HL-60 (cell line): ENCODE measurements around the gene ATP1B4.
A peak's percentile ranks its signal among the peaks of the same experiment; 100 is the strongest.

Experiments
- DNase-seq, 2 experiments: peaks; one replicate each; pipeline ENCODE4 v3.0.0-alpha.2; 2010 to 2020; ENCODE audit warnings: low read depth in 1 of 2, low spot score in 1 of 2
- H3K27ac ChIP-seq: fragments of 250-450 bp; sonication (Bioruptor Pico); replicated peaks from 2 replicates; pipeline ENCODE4 v1.5.1; 2020; ENCODE audit warnings: mild to moderate bottlenecking, moderate library complexity
- H3K27me3 ChIP-seq: fragments of 250-450 bp; sonication (Bioruptor Pico); 2 replicates; pipeline ENCODE4 v1.5.1; 2021; ENCODE audit warnings: mild to moderate bottlenecking, moderate library complexity; ENCODE audit not compliant: insufficient read depth, poor library complexity, severe bottlenecking
- H3K4me3 ChIP-seq: replicated peaks from 2 replicates; pipeline ENCODE4 v1.5.1; 2011; ENCODE audit warnings: mild to moderate bottlenecking, control low read depth, low read length; ENCODE audit not compliant: insufficient read depth
- GABPA ChIP-seq: IDR thresholded peaks from 2 replicates; pipeline ENCODE4 v1.6.1; 2012; ENCODE audit warnings: low read depth
- POLR2AphosphoS5 ChIP-seq: IDR thresholded peaks from 2 replicates; pipeline ENCODE4 v1.6.1; 2012; ENCODE audit warnings: low read depth
- SPI1 ChIP-seq: IDR thresholded peaks from 2 replicates; pipeline ENCODE4 v1.6.1; 2012; ENCODE audit warnings: low read depth, mild to moderate bottlenecking, borderline replicate concordance
- TF ChIP-seq, protein P1 (sequence below): IDR thresholded peaks from one replicate; pipeline ENCODE4 v1.5.1; 2011; ENCODE audit warnings: low read length, control low read depth, inconsistent platforms; ENCODE audit not compliant: insufficient read depth
- TF ChIP-seq, protein P2 (sequence below): IDR thresholded peaks from 2 replicates; pipeline ENCODE4 v1.6.1; 2012; ENCODE audit warnings: low read depth; ENCODE audit not compliant: insufficient replicate concordance

ATP1B4 gene

DNA sequence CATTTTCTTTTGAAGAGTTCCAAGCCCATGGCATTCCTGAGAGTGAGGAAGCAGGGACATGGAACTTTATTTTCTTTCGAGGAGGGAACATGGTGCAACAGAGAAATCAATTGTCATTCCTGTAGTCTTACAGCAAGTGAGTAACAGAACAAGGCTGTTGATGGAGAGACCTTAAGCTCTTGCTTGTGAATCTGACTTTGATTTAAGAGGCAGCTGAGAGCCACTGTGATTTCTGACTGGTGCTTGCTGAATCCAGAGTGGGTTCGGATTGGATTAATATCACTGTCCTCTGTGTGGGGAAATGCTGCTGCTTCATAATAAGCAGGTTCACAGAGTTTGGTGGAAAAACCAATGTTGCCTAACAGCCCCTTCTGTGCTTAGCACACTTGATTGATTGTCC, 4.7 kb upstream of the ATP1B4 start:
- Histone ChIP-seq H3K27me3 (no peaks in the 10 kb centered on the region), H3K4me3 (no peak overlapping the region), H3K27ac (no peak overlapping the region)
- DNase-seq = no peak
- TF ChIP-seq POLR2AphosphoS5 = no peak
- no peak for TF ChIP-seq GABPA
- no peak for TF ChIP-seq SPI1
- TF ChIP-seq, protein P1, sequence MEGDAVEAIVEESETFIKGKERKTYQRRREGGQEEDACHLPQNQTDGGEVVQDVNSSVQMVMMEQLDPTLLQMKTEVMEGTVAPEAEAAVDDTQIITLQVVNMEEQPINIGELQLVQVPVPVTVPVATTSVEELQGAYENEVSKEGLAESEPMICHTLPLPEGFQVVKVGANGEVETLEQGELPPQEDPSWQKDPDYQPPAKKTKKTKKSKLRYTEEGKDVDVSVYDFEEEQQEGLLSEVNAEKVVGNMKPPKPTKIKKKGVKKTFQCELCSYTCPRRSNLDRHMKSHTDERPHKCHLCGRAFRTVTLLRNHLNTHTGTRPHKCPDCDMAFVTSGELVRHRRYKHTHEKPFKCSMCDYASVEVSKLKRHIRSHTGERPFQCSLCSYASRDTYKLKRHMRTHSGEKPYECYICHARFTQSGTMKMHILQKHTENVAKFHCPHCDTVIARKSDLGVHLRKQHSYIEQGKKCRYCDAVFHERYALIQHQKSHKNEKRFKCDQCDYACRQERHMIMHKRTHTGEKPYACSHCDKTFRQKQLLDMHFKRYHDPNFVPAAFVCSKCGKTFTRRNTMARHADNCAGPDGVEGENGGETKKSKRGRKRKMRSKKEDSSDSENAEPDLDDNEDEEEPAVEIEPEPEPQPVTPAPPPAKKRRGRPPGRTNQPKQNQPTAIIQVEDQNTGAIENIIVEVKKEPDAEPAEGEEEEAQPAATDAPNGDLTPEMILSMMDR = no peak

DNA sequence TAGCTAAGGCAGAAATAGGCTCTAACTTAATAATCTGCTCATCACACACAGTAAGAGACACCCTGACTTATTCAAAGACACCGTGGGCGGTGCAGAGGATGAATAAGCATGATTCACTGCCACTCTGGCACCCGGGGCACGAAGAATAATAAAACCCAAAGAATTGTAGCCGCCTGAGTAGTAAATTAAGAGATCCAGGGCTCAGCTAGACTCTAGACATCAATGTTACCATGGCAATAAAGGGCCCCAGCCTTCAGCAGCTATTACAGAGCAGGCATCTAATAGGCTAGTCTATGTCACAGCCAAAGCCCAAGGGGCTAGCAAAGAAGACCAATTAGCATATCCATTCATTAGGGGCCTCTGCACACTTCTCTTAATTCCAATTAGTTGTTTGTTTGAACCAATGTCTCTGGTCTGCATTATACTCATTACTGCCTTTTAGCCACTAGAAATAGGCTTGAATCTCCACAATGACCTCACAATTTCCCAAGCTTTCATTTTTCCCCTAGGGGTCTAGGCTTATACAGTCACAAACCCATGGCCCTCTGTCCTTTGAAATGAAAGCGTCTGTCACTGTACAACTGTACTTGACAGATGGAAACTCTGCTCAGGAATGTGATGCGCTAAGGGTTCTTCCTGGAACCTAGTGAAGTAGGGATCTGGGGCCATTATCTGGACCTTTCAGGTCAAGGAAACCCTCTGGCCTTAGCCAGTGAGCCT, 3.0 kb upstream of the ATP1B4 start:
- no peak overlapping the region for H3K27ac ChIP-seq
- no peak overlapping the region for H3K4me3 ChIP-seq
- no peaks in the 10 kb centered on the region for H3K27me3 ChIP-seq
- no peak for DNase-seq
- TF ChIP-seq, protein P2, sequence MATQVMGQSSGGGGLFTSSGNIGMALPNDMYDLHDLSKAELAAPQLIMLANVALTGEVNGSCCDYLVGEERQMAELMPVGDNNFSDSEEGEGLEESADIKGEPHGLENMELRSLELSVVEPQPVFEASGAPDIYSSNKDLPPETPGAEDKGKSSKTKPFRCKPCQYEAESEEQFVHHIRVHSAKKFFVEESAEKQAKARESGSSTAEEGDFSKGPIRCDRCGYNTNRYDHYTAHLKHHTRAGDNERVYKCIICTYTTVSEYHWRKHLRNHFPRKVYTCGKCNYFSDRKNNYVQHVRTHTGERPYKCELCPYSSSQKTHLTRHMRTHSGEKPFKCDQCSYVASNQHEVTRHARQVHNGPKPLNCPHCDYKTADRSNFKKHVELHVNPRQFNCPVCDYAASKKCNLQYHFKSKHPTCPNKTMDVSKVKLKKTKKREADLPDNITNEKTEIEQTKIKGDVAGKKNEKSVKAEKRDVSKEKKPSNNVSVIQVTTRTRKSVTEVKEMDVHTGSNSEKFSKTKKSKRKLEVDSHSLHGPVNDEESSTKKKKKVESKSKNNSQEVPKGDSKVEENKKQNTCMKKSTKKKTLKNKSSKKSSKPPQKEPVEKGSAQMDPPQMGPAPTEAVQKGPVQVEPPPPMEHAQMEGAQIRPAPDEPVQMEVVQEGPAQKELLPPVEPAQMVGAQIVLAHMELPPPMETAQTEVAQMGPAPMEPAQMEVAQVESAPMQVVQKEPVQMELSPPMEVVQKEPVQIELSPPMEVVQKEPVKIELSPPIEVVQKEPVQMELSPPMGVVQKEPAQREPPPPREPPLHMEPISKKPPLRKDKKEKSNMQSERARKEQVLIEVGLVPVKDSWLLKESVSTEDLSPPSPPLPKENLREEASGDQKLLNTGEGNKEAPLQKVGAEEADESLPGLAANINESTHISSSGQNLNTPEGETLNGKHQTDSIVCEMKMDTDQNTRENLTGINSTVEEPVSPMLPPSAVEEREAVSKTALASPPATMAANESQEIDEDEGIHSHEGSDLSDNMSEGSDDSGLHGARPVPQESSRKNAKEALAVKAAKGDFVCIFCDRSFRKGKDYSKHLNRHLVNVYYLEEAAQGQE = no peak
- TF ChIP-seq GABPA (no peak), SPI1 (no peak), POLR2AphosphoS5 (no peak)
- TF ChIP-seq, protein P1 = no peak

DNA sequence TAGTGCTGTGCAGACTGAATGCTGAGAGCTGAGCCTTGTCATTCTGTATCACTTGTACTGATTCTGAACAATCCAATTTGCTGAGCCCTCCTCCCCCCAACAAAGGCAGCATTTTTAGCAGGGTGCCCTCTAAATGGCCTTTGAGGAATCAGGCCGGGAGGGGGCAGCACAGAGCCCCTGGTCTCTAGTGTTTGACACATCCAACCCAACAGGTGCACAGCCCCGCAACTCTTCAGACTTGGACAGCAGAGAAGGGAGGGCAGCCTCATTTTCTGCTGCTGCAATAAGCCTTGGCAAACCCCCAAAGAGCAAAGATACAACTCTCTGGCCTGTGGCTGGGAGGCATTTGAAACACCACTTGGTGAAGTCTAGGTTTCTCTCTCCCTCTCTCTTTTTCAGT, 3.4 kb downstream of the ATP1B4 start:
- no peaks in the 10 kb centered on the region for H3K27me3 ChIP-seq
- no peak for TF ChIP-seq GABPA
- TF ChIP-seq POLR2AphosphoS5 = no peak
- H3K4me3 ChIP-seq = no peak overlapping the region
- H3K27ac ChIP-seq = no peak overlapping the region
- peak in 1 of 2 experiments; percentile 47 for DNase-seq

DNA sequence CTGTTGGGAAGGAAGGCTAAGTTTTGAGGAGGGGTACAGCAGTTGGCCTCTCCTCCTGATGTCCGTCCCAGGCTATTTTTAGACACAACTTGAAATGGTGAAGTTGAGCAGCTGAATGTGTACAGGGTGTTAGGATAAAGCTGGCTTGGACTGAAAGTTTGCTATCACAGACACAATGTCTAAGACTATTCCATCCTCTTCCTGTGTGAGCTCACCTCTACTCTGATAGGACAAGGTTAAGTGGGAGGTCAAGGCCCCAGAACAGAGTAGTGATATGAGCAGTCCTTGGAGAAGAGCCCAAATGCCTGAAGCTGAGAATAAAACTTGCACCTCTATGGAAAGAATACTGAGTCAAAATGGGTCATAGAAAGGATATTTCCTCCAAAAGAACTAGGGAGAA, 4.1 kb downstream of the ATP1B4 start:
- Histone ChIP-seq H3K27ac (no peak overlapping the region), H3K4me3 (no peak overlapping the region), H3K27me3 (no peaks in the 10 kb centered on the region)
- DNase-seq = no peak
- TF ChIP-seq SPI1 = no peak
- TF ChIP-seq, protein P2 = no peak
- TF ChIP-seq POLR2AphosphoS5 = no peak
- TF ChIP-seq, protein P1 = no peak
- no peak for TF ChIP-seq GABPA
